HUES6 (cell line): Measurements from ENCODE around the gene GRPEL1.

Source experiments
- H3K27ac ChIP-seq: 2 replicates; pipeline ENCODE4 v1.7.0; 2013; ENCODE audit warnings: low read depth, mild to moderate bottlenecking, low read length, inconsistent platforms
- H3K27me3 ChIP-seq: 2 replicates; pipeline ENCODE4 v1.6.1; 2013; ENCODE audit warnings: low read length; ENCODE audit not compliant: control insufficient read depth, insufficient read depth
- H3K36me3 ChIP-seq: 2 replicates; pipeline ENCODE4 v1.6.1; 2013; ENCODE audit warnings: low read length; ENCODE audit not compliant: control insufficient read depth, insufficient read depth
- H3K4me1 ChIP-seq: 2 replicates; pipeline ENCODE4 v1.6.1; 2013; ENCODE audit warnings: low read length; ENCODE audit not compliant: control insufficient read depth, insufficient read depth
- H3K4me3 ChIP-seq: 2 replicates; pipeline ENCODE4 v1.5.1; 2013; ENCODE audit warnings: low read depth, low read length
- H3K9ac ChIP-seq: one replicate; pipeline ENCODE4 v1.6.1; 2013; ENCODE audit warnings: mild to moderate bottlenecking, low read length
- H3K9me3 ChIP-seq: 2 replicates; pipeline ENCODE4 v1.6.1; 2013; ENCODE audit warnings: low read depth, low read length; ENCODE audit not compliant: control insufficient read depth, insufficient read depth

GRPEL1 gene

DNA sequence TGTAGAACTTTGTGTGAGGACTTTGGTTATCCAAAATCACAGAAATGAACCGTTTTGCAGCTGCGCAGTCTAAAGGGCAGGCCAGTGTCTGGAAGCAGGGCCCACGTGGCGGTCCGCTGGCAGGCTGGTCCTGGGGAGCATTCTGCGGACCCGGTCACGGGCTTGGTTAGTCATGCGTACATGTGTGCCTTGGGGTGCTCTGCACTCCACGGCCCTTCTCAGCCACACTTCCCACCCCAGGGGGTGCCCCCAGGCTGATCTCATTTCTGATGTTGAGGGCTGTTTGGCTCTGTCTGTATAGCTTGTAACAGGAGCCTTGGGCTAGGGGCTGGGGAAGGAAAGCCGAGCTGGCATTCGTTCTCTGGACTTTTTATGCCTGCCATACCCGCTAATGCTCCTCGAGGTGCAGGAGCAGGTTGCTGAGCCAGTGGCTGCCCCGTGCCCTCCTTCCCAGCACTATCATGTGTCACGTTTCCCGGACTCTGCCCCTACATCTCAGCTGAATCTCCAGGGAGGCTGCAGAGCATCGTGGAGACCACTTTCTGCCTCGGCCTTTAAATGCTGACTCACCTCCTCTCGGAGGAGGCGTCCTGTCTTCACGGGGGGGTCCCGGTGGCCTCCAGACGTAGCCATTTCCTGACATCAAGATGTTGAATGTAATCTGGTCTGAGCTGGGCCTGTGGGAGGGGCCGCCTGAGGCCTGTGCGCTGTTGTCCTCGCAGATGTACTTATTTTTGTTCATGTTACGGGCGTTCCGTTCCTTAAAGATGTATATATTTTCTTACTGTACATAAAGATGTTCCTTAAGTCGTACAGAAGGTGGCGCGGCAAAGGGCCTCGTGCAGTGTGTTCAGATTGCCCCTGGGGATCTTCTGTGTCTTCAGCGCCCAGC lies 36.1 kb downstream of the GRPEL1 start:
- H3K4me3 ChIP-seq = no peak overlapping the region

DNA sequence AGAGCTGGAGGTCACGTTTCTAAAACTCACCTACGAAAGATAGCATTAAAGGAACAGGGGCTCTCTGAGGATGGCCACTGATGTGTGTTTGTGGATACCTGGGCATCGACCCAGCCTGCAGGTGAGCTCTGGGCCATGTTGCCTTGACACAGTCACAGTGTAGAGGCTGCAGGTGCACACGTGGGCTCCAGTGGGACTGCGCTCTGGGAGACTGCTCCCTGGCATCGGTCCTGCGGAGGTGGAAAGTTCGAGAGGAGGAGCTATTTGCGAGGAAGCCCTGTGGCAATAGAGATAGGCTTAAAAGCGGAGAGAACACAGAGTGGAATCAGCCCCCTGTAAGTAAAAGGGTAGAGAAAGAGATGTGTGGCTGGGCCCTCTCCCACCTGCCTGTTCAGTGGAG lies 37.0 kb downstream of the GRPEL1 start:
- Histone ChIP-seq H3K36me3 (peaks cover 53% of the 10 kb centered on the region), H3K27ac (no peak overlapping the region), H3K9ac (no peak overlapping the region), H3K4me1 (no peaks in the 10 kb centered on the region), H3K4me3 (no peak overlapping the region), H3K27me3 (no peaks in the 10 kb centered on the region), H3K9me3 (no peaks in the 10 kb centered on the region)

More for the DNA sequence above, 36.1 kb downstream of the GRPEL1 start:
- Histone ChIP-seq H3K27ac (no peak overlapping the region), H3K9ac (no peak overlapping the region), H3K9me3 (no peaks in the 10 kb centered on the region), H3K4me1 (no peaks in the 10 kb centered on the region), H3K27me3 (no peaks in the 10 kb centered on the region), H3K36me3 (peaks cover 51% of the 10 kb centered on the region)

DNA sequence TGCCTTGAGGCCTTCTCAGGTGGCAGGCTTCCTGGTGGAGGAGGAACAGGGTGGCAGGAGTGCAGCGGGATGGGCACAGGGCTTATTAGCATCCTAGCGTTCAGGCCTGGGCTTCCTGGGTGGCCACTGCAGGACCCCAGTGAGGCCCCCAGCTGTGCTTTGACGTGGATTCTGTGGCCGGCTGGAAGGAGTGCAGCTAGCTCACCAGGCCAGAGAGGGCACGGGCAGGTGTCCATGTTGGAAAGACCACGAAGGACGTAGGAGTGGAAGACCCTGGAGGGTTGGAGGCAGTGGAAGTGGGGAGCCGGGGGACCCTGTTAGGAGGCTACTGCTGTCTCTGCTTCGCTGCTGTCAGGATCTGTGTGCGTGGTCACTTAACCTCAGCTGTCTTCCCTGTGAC lies 37.9 kb downstream of the GRPEL1 start:
- no peak overlapping the region for H3K27ac ChIP-seq
- H3K36me3 ChIP-seq = peaks cover 63% of the 10 kb centered on the region
- no peak overlapping the region for H3K4me3 ChIP-seq
- no peaks in the 10 kb centered on the region for H3K27me3 ChIP-seq
- no peak overlapping the region for H3K9ac ChIP-seq
- H3K9me3 ChIP-seq = no peaks in the 10 kb centered on the region
- no peaks in the 10 kb centered on the region for H3K4me1 ChIP-seq

DNA sequence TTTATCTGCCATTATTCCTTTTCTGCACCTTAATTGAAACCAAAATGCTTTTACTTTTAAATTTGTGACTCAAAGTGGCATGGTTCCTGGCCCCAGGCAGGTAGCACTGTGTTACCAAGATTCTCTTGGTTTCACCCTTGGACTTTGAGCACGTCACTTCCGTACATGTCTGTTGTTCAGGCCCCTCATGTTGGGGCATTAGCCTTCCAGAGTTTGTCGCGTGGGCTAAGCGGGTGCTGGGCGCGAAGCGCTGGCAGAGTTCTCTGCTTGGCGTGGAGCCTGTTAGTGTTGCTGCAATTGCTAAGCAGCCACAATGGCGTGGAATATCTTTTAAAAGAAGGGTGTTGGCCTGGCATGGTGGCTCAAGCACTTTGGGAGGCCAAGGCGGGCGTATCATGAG lies 38.7 kb downstream of the GRPEL1 start:
- Histone ChIP-seq H3K36me3 (peaks cover 67% of the 10 kb centered on the region), H3K4me3 (no peak overlapping the region), H3K9me3 (no peaks in the 10 kb centered on the region), H3K27ac (no peak overlapping the region), H3K27me3 (no peaks in the 10 kb centered on the region), H3K9ac (no peak overlapping the region), H3K4me1 (no peaks in the 10 kb centered on the region)

DNA sequence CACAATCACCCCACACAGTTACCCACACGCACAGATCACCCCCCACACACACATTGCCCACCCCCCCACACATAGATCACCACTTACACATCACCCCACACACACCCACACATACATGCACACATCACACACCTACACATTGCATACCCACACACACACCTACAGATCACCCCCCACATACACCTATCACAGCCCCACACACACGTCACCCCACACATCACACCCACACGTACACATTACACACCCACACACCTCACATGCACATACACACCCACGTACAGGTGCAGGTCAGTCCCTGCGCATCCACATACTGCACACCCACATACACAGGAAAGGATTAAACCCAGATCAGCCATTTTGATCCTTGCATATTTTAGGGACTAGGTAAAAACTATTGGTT lies 40.0 kb downstream of the GRPEL1 start:
- H3K9ac ChIP-seq = no peak overlapping the region
- peaks cover 77% of the 10 kb centered on the region for H3K36me3 ChIP-seq
- H3K9me3 ChIP-seq = no peaks in the 10 kb centered on the region
- no peak overlapping the region for H3K27ac ChIP-seq
- no peak overlapping the region for H3K4me3 ChIP-seq
- no peaks in the 10 kb centered on the region for H3K4me1 ChIP-seq
- no peaks in the 10 kb centered on the region for H3K27me3 ChIP-seq

DNA sequence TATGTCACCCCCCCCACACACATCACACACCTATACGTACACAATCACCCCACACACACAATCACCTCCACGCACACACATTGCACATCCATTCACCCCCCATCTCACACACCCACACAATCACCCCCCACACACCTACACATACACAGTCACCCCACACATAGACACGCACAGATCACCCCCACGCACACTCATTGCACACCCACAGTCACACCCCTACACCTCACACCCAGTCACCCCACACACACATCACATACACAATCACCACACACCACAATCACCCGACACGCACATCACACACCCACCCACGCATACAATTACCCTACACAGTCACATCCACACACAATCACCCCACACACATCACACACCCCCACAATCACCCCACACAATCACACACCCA lies 40.6 kb downstream of the GRPEL1 start:
- no peaks in the 10 kb centered on the region for H3K4me1 ChIP-seq
- no peaks in the 10 kb centered on the region for H3K9me3 ChIP-seq
- H3K36me3 ChIP-seq = peaks cover 74% of the 10 kb centered on the region
- H3K27me3 ChIP-seq = no peaks in the 10 kb centered on the region
- H3K9ac ChIP-seq = no peak overlapping the region
- H3K27ac ChIP-seq = no peak overlapping the region
- H3K4me3 ChIP-seq = no peak overlapping the region

DNA sequence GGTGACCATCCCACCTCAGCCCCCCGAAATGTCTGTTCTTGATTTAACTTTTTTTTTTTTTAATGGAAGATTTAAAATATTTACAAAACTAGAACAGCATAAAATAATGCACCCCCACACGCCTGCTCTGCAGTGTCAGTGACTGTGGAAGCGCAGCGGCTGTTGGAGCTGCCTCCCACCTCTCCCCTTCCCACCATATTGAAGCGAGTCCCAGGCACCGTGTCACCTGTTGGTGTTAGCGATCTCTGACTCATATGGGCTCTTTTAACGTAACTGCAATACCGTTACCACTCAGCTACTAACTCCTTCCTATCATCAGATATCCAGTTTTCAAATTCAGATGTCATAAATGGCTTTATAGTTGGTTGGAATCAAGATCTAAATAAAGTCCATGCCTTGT lies 41.8 kb downstream of the GRPEL1 start:
- peaks cover 74% of the 10 kb centered on the region for H3K36me3 ChIP-seq
- H3K4me1 ChIP-seq = no peaks in the 10 kb centered on the region
- H3K9ac ChIP-seq = no peak overlapping the region
- no peak overlapping the region for H3K27ac ChIP-seq
- no peaks in the 10 kb centered on the region for H3K27me3 ChIP-seq
- no peak overlapping the region for H3K4me3 ChIP-seq
- H3K9me3 ChIP-seq = no peaks in the 10 kb centered on the region

DNA sequence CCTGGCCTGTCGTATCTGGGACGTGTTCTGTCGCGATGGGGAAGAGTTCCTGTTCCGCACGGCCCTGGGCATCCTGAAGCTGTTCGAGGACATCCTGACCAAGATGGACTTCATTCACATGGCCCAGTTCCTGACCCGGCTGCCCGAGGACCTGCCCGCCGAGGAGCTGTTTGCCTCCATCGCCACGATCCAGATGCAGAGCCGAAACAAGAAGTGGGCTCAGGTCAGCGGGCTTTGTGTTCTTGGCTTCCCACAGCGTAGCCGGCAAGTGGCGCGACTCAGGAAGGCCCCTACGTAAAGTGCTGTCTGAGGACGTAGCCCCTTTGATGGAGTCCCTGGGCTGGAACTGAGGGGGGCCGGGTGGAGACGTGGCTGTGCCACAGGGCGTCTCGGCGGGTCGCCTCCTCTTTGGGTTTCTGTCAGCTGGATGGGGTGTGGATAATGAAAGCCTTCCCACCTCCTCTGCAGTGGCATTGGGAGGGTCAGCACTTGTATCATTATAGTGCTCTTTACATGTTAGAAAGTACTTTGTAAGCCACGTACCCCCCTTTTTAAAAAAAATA lies 42.7 kb downstream of the GRPEL1 start:
- peaks cover 69% of the 10 kb centered on the region for H3K36me3 ChIP-seq
- H3K9me3 ChIP-seq = no peaks in the 10 kb centered on the region
- no peak overlapping the region for H3K9ac ChIP-seq
- no peaks in the 10 kb centered on the region for H3K27me3 ChIP-seq
- H3K4me1 ChIP-seq = peaks cover 5% of the 10 kb centered on the region; the same call in 1 of the 2 replicates
- H3K4me3 ChIP-seq = no peak overlapping the region
- H3K27ac ChIP-seq = no peak overlapping the region

DNA sequence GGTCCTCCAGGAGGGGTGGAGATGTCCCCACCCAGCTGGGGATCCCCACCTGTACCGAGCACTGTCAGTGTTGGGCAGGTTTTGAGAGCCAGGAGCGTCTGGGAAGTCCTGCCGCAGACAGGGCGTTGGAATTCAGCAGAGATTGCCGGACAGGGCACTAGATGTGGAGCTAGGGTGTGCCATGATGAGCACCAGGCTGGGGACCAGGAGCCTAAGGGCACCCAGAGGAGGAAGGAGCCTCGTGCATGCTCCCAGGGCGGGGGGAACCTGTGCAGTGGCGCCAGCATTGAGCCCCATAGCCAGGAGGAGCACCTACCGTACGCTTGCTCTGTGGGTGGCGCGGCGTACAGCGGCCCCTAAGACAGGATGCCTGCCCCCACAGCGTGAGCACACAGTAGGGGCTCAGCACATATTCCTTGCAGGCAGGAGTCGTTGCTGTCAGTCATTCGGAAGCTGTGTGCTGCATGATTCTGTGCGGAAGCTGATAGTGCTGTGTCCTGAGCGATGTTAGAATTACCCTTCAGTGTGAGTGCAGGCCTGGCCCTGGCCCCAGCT lies 43.5 kb downstream of the GRPEL1 start:
- Histone ChIP-seq H3K9ac (no peak overlapping the region), H3K27ac (no peak overlapping the region), H3K27me3 (no peaks in the 10 kb centered on the region), H3K4me3 (no peak overlapping the region), H3K9me3 (no peaks in the 10 kb centered on the region), H3K4me1 (peaks cover 7% of the 10 kb centered on the region; the same call in 1 of the 2 replicates), H3K36me3 (peaks cover 63% of the 10 kb centered on the region)

DNA sequence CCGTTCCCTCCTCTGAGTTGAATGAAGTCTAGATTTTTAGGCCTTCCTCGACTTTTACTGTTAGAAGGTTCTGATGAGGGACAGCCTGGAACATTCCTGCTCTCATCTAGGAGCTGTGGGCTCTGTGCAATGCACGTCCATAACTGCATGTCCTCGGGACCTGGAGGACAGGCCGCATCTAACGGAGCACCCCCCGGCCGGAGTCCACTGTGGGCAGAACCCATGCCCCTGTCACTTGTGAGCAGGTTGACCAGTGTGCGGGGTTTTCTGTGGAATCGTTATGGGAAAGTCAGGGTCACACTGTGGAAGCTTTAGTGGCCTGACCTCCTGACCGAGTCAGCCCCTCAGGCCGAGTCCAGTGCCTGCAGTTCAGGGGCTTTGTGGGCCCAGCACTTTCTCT lies 44.0 kb downstream of the GRPEL1 start:
- Histone ChIP-seq H3K9ac (no peak overlapping the region), H3K4me3 (no peak overlapping the region), H3K9me3 (no peaks in the 10 kb centered on the region), H3K36me3 (peaks cover 61% of the 10 kb centered on the region), H3K27me3 (no peaks in the 10 kb centered on the region), H3K27ac (no peak overlapping the region), H3K4me1 (peaks cover 7% of the 10 kb centered on the region; the same call in 1 of the 2 replicates)

DNA sequence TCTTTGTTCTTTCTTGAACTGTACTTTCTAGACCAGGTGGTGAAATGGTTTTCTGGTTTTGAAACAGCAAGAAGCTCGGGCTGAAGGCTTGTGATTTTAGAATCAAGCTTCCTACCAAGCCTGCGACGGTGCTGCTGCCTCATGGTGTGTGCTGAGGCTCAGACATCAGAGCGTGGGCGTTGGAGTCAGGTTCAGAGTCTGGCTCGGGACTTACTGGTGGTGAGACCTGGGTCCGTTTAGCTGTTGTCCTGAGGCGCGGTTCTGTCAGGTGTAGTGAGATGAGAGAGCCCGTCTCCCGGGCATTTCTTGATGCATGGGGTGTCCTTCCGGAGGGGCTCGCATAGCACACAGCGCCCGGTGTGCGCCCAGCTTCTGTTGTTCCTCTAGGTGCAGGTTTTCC lies 44.4 kb downstream of the GRPEL1 start:
- H3K9ac ChIP-seq = no peak overlapping the region
- H3K27me3 ChIP-seq = no peaks in the 10 kb centered on the region

More for the DNA sequence above, 44.4 kb downstream of the GRPEL1 start:
- H3K4me3 ChIP-seq = no peak overlapping the region
- peaks cover 62% of the 10 kb centered on the region for H3K36me3 ChIP-seq
- no peak overlapping the region for H3K27ac ChIP-seq
- no peaks in the 10 kb centered on the region for H3K9me3 ChIP-seq
- H3K4me1 ChIP-seq = peaks cover 7% of the 10 kb centered on the region; the same call in 1 of the 2 replicates
